ENCODE data around the gene VASH2.

VASH2 gene

GRCh38 chr1:212930986-212931678, 19.2 kb upstream of the VASH2 start:
- DNase-seq (ENCODE audit: low read depth): no peak

- no peak for DNase-seq (ENCODE audit: low read depth)
These were observed 16.4 kb upstream of the VASH2 start for GRCh38 chr1:212933815-212934471.

GRCh38 chr1:212935387-212935981, 14.9 kb upstream of the VASH2 start:
- DNase-seq (ENCODE audit: low read depth): no peak

GRCh38 chr1:212937034-212937433, 13.3 kb upstream of the VASH2 start:
- no peak for DNase-seq (ENCODE audit: low read depth)

GRCh38 chr1:212938846-212939245, 11.5 kb upstream of the VASH2 start:
- no peak for DNase-seq (ENCODE audit: low read depth)

GRCh38 chr1:212941452-212941851, 8.9 kb upstream of the VASH2 start:
- DNase-seq (ENCODE audit: low read depth): no peak

GRCh38 chr1:212942679-212943392, 7.5 kb upstream of the VASH2 start:
- DNase-seq (ENCODE audit: low read depth): no peak

- DNase-seq (ENCODE audit: low read depth): no peak
These were observed 7.0 kb upstream of the VASH2 start for GRCh38 chr1:212943393-212943710.

- no peak for DNase-seq (ENCODE audit: low read depth)
These were observed 6.0 kb upstream of the VASH2 start for GRCh38 chr1:212944229-212944901.

GRCh38 chr1:212945056-212945455, 5.3 kb upstream of the VASH2 start:
- no peak for DNase-seq (ENCODE audit: low read depth)

GRCh38 chr1:212945463-212946160, 4.7 kb upstream of the VASH2 start:
- no peak for DNase-seq (ENCODE audit: low read depth)

GRCh38 chr1:212946872-212947271, 3.5 kb upstream of the VASH2 start:
- no peak for DNase-seq (ENCODE audit: low read depth)

GRCh38 chr1:212949771-212950170, 570 bp upstream of the VASH2 start:
- DNase-seq (ENCODE audit: low read depth): no peak

GRCh38 chr1:212951126-212951946, 995 bp downstream of the VASH2 start:
- DNase-seq (ENCODE audit: low read depth): no peak

- no peak for DNase-seq (ENCODE audit: low read depth)
These were observed 1.8 kb downstream of the VASH2 start for GRCh38 chr1:212951947-212952640.

- no peak for DNase-seq (ENCODE audit: low read depth)
These were observed 2.3 kb downstream of the VASH2 start for GRCh38 chr1:212952641-212952976.

GRCh38 chr1:212953321-212953720, 3.0 kb downstream of the VASH2 start:
- no peak for DNase-seq (ENCODE audit: low read depth)

- no peak for DNase-seq (ENCODE audit: low read depth)
These were observed 4.2 kb downstream of the VASH2 start for GRCh38 chr1:212954514-212954913.

GRCh38 chr1:212955098-212955497, 4.8 kb downstream of the VASH2 start:
- DNase-seq (ENCODE audit: low read depth): no peak

- DNase-seq (ENCODE audit: low read depth): no peak
These were observed 5.8 kb downstream of the VASH2 start for GRCh38 chr1:212955961-212956620.

Measured in activated gamma-delta T cell treated with anti-CD3 and anti-CD28 coated beads, Interleukin-2, amount 50 U/mL, for 16 hours (primary cell).